Right lobe of liver (tissue), 4 donors: ENCODE data around the gene ACSF3.

Experiments
- CTCF ChIP-seq, 4 donors: fragments of 200-600 bp in 3 of 4; fragments of 450-650 bp in 1 of 4; IDR thresholded peaks; one replicate each; pipeline versions ENCODE4 v1.5.1 to v1.8.0; 2016 to 2022; ENCODE audit warnings: antibody characterized with exemption in 4 of 4, mild to moderate bottlenecking in 2 of 4
- POLR2A ChIP-seq: fragments of 450-650 bp; IDR thresholded peaks from one replicate; pipeline ENCODE4 v1.6.1; 2017; ENCODE audit warnings: antibody characterized with exemption, mild to moderate bottlenecking
- donor health status: DM: no; HTN: no; CAD: no.
- donor health status: DM: no; HTN: no; CAD: no.
- donor health status: DM: no; HTN: yes; CAD: no.

GRCh38 chr16:89090669-89091426 lies 2.8 kb upstream of the ACSF3 start:
- TF ChIP-seq CTCF (IDR thresholded peaks at IDR 0.05) (no peak), POLR2A (no peak)
